ENCODE data around the gene STAT5A.
A peak's percentile ranks its signal among the peaks of the same experiment; 100 is the strongest.
"Not testable (repeated sequence)": the region's sequence is repeated elsewhere in the genome, so short reads cannot be mapped to it uniquely, and the experiment has no call there.

STAT5A gene

DNA sequence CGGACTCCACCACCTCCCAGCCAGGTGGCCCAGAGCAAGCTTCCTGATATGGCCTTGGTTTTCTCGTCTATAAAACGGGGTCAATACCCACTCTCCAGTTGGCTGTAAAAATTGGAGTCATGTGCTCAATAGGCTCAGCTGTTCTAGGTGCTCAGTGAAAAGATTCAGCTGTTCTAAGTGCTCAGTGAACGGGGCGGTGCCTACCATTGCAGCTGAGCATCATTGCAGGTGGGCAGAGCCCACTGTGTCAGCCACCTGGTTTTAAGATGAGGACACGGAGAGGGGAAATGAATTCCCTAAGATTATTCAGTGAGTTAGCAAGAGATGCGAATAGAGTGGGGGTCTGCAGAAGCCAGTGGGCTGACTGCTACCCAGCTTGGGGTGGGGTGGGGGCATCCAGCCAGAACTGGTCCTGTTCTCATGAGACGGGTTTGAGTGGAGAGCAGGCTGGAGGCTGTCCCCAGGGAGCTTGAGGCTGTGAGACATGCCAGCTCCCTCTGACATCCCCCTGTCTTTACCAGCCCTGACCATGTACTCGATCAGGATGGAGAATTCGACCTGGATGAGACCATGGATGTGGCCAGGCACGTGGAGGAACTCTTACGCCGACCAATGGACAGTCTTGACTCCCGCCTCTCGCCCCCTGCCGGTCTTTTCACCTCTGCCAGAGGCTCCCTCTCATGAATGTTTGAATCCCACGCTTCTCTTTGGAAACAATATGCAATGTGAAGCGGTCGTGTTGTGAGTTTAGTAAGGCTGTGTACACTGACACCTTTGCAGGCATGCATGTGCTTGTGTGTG lies 21.9 kb downstream of the STAT5A start:
- no peak for DNase-seq

- DNase-seq: no peak
Measured at GRCh38 chr17:42310787-42311215, 22.5 kb downstream of the STAT5A start.

- DNase-seq: peak; percentile 41
Measured at GRCh38 chr17:42311240-42312034, 23.1 kb downstream of the STAT5A start.

- DNase-seq: no peak
Measured at GRCh38 chr17:42312035-42312284, 23.7 kb downstream of the STAT5A start.

GRCh38 chr17:42312285-42313130 lies 24.2 kb downstream of the STAT5A start:
- DNase-seq: peak; percentile 73

- DNase-seq: no peak
Measured at GRCh38 chr17:42313389-42313772, 25.1 kb downstream of the STAT5A start.

GRCh38 chr17:42313773-42314566 lies 25.7 kb downstream of the STAT5A start:
- DNase-seq: no peak

GRCh38 chr17:42315402-42316156 lies 27.3 kb downstream of the STAT5A start:
- DNase-seq: peak; percentile 23

DNA sequence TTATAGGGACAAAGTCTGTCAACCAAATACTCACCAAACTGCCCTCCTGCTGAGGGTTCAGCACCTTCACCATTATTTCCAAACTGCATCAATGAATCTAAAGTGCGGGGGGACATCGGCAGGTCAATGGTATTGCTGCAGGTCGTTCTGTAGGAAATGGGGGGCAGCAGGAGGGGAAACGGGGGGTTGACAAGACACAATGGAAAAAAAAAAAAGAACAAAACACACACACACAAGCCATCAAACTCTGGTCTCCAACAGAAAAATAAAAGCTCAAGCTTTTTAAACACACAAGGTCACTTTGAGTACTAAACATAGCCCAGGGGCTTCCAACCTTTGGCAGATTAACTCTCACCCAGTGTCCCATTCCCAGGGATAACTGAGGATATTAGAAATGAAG lies 28.5 kb downstream of the STAT5A start:
- DNase-seq: no peak

GRCh38 chr17:42317266-42317845 lies 29.1 kb downstream of the STAT5A start:
- no peak for DNase-seq

GRCh38 chr17:42317967-42318366 lies 29.7 kb downstream of the STAT5A start:
- not testable (repeated sequence) for DNase-seq

GRCh38 chr17:42321555-42321954 lies 33.3 kb downstream of the STAT5A start:
- DNase-seq: no peak

- DNase-seq: peak; percentile 90
Measured at GRCh38 chr17:42322382-42323267, 34.3 kb downstream of the STAT5A start.

GRCh38 chr17:42323268-42323773 lies 35.0 kb downstream of the STAT5A start:
- DNase-seq: no peak

DNA sequence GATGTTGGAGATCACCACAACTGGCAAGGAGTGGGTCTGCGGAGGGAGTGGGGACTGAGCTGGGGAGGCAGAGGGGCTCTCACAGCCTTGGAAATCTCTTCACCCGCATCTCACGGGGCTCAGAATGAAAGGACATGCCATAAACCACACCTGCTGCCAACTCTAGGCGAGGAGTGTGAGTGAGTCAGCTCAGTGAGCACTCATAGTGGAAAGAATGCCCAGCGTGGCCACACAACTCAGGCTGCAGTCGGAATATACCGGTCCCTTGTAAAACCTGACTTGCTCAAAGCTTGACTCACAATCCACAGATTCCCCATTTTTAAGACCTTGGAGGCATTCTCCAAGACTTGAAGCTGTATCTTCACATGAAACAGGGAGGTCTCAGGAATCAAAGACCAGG lies 36.7 kb downstream of the STAT5A start:
- no peak for DNase-seq

GRCh38 chr17:42329025-42329976 lies 41.0 kb downstream of the STAT5A start:
- DNase-seq: no peak

DNA sequence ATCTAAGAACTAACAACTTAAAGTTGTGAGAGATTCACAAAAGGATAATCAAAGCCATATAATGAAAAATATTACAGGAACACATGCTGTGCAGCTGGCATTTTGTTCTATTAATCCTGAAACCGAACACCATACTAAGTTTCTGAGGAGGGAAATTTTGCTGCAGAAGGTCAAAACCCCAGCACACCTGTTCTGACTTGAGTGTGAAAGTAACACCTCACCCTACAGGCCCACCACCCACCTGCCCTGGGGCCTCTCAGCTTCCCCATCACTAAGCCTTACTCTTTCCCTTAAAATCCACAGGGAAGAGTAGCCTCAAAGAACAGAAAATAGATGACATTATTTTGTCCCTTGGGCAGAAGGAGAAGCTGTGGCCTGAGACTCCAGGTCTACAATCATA lies 44.8 kb downstream of the STAT5A start:
- DNase-seq: no peak

- no peak for DNase-seq
Measured at GRCh38 chr17:42334677-42335076, 46.4 kb downstream of the STAT5A start.

GRCh38 chr17:42337442-42337841 lies 49.1 kb downstream of the STAT5A start:
- DNase-seq: peak; percentile 54
